ENCODE data around the gene USP21.
A peak's percentile ranks its signal among the peaks of the same experiment; 100 is the strongest.

The USP21 gene

DNA sequence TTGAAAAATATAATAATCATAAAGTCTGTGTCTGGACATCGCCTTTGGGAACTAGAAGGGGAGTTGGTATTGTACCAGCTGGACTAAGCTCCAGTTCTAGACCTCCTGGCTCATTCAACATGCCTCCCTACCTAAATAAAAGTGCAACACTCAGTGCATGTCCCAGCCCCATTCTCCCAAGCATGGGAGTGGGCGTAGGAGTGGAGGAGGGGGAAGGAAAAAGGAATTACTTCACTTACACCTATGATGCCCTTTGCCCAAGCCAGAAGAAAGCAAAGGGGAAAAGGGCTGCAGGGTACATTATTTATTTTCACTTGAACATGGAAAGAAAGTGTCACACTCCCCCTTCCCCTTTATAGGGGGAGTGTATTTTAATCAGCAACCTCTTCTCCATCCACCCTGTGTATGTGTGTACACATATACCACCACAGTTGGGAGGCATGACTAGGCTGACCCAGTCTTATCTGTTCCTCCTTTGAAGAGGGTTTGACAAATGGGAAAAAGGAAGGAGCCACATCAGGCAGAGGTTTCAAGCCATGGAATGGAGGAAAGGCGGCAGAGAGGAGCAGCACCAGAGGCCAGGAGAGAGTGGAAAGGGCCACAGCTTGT lies 38.2 kb upstream of the USP21 start:
- no peak overlapping the region for H3K27ac ChIP-seq (ENCODE audit: low read depth, low read length, severe bottlenecking)
- H3K36me3 ChIP-seq (ENCODE audit: control insufficient read depth, insufficient read depth, low read length): peaks cover 73% of the 10 kb centered on the region
- 100% methylated on average over 1 of the region's 3 CpGs; no CpG with 5 or more reads in 1 of the 2 experiments for WGBS, 2 experiments (ENCODE audit: insufficient coverage in 2 of 2)
- H3K4me1 ChIP-seq (ENCODE audit: control insufficient read depth, insufficient read depth, low read length, poor library complexity, severe bottlenecking): peaks cover 15% of the 10 kb centered on the region
- no peak overlapping the region for H3K4me3 ChIP-seq (ENCODE audit: extremely low read depth, insufficient read depth, low read length, poor library complexity, severe bottlenecking)
- no peaks in the 10 kb centered on the region for H3K9me3 ChIP-seq (ENCODE audit: control insufficient read depth, low read length)

- no peak overlapping the region for H3K4me3 ChIP-seq (ENCODE audit: extremely low read depth, insufficient read depth, low read length, poor library complexity, severe bottlenecking)
- peaks cover 15% of the 10 kb centered on the region for H3K4me1 ChIP-seq (ENCODE audit: control insufficient read depth, insufficient read depth, low read length, poor library complexity, severe bottlenecking)
- no peak overlapping the region for H3K27ac ChIP-seq (ENCODE audit: low read depth, low read length, severe bottlenecking)
- 94 to 100% methylated on average over 2 of the region's 4 CpGs for WGBS, 2 experiments (ENCODE audit: insufficient coverage in 2 of 2)
- H3K9me3 ChIP-seq (ENCODE audit: control insufficient read depth, low read length): no peaks in the 10 kb centered on the region
- peaks cover 76% of the 10 kb centered on the region for H3K36me3 ChIP-seq (ENCODE audit: control insufficient read depth, insufficient read depth, low read length)
Observed at GRCh38 chr1:161121834-161122233, 37.5 kb upstream of the USP21 start.

GRCh38 chr1:161122967-161123366 lies 36.3 kb upstream of the USP21 start:
- WGBS, 2 experiments (ENCODE audit: insufficient coverage in 2 of 2): 93 to 100% methylated on average over 3 to 5 of the region's 6 CpGs
- peaks cover 87% of the 10 kb centered on the region for H3K36me3 ChIP-seq (ENCODE audit: control insufficient read depth, insufficient read depth, low read length)
- H3K4me1 ChIP-seq (ENCODE audit: control insufficient read depth, insufficient read depth, low read length, poor library complexity, severe bottlenecking): peaks cover 15% of the 10 kb centered on the region
- no peak overlapping the region for H3K27ac ChIP-seq (ENCODE audit: low read depth, low read length, severe bottlenecking)
- no peaks in the 10 kb centered on the region for H3K9me3 ChIP-seq (ENCODE audit: control insufficient read depth, low read length)
- H3K4me3 ChIP-seq (ENCODE audit: extremely low read depth, insufficient read depth, low read length, poor library complexity, severe bottlenecking): no peak overlapping the region

GRCh38 chr1:161127649-161128048 lies 31.7 kb upstream of the USP21 start:
- no peak overlapping the region for H3K4me3 ChIP-seq (ENCODE audit: extremely low read depth, insufficient read depth, low read length, poor library complexity, severe bottlenecking)
- no peaks in the 10 kb centered on the region for H3K9me3 ChIP-seq (ENCODE audit: control insufficient read depth, low read length)
- H3K36me3 ChIP-seq (ENCODE audit: control insufficient read depth, insufficient read depth, low read length): peaks cover 76% of the 10 kb centered on the region
- no peak overlapping the region for H3K27ac ChIP-seq (ENCODE audit: low read depth, low read length, severe bottlenecking)
- WGBS, 2 experiments (ENCODE audit: insufficient coverage in 2 of 2): 100% methylated on average over 1 of the region's 2 CpGs; no CpG with 5 or more reads in 1 of the 2 experiments
- H3K4me1 ChIP-seq (ENCODE audit: control insufficient read depth, insufficient read depth, low read length, poor library complexity, severe bottlenecking): no peaks in the 10 kb centered on the region

DNA sequence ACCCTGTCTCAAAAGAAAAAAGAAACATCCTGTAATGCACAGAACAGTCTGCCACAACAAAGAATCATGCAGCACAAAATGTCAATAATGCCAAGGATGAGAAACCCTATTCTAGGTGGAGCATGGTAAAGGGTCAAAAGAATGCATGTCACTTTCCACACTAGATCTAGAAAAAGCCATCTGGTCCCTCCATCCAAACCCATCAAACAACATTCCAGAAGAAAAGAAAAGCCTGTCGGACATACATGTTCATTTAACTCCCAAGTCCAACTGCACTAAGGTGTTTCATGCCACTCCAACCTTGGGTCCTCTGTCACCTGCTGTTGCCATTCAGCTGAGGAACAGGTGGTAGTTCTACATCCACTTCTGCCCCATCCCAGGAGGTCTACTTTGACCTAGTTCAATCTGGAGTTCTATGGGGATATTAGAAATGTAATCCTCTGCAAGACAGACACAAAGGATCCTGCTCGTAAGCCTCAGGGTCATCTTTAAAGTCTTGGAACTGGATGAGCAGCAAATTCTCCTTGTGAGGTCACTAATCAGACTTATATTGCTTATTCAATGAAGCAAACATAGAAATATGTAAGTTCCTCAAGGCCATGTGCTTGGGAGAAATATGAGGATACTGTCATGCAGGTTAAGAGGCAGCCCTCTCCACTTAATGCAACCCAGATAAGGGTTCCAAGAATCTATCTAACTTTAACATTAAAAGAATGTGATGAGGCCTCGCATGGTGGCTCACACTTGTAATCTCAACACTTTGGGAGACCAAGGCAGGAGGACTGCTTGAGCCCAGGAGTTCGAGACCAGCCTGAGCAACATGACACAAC lies 30.5 kb upstream of the USP21 start:
- WGBS, 2 experiments (ENCODE audit: insufficient coverage in 2 of 2): 90 to 100% methylated on average over 3 of the region's 4 CpGs
- peaks cover 65% of the 10 kb centered on the region for H3K36me3 ChIP-seq (ENCODE audit: control insufficient read depth, insufficient read depth, low read length)
- H3K9me3 ChIP-seq (ENCODE audit: control insufficient read depth, low read length): no peaks in the 10 kb centered on the region
- no peak overlapping the region for H3K27ac ChIP-seq (ENCODE audit: low read depth, low read length, severe bottlenecking)
- no peaks in the 10 kb centered on the region for H3K4me1 ChIP-seq (ENCODE audit: control insufficient read depth, insufficient read depth, low read length, poor library complexity, severe bottlenecking)
- no peak overlapping the region for H3K4me3 ChIP-seq (ENCODE audit: extremely low read depth, insufficient read depth, low read length, poor library complexity, severe bottlenecking)

GRCh38 chr1:161130266-161130665 lies 29.0 kb upstream of the USP21 start:
- H3K4me3 ChIP-seq (ENCODE audit: extremely low read depth, insufficient read depth, low read length, poor library complexity, severe bottlenecking): peak overlapping the region; percentile 94
- no peaks in the 10 kb centered on the region for H3K9me3 ChIP-seq (ENCODE audit: control insufficient read depth, low read length)
- no CpG with 5 or more reads among the region's 1 CpG for WGBS, 2 experiments (ENCODE audit: insufficient coverage in 2 of 2)
- no peak overlapping the region for H3K27ac ChIP-seq (ENCODE audit: low read depth, low read length, severe bottlenecking)
- peaks cover 56% of the 10 kb centered on the region for H3K36me3 ChIP-seq (ENCODE audit: control insufficient read depth, insufficient read depth, low read length)
- no peaks in the 10 kb centered on the region for H3K4me1 ChIP-seq (ENCODE audit: control insufficient read depth, insufficient read depth, low read length, poor library complexity, severe bottlenecking)

- H3K9me3 ChIP-seq (ENCODE audit: control insufficient read depth, low read length): no peaks in the 10 kb centered on the region
- peak overlapping the region; percentile 94 for H3K4me3 ChIP-seq (ENCODE audit: extremely low read depth, insufficient read depth, low read length, poor library complexity, severe bottlenecking)
- peak overlapping the region; percentile 99 for H3K27ac ChIP-seq (ENCODE audit: low read depth, low read length, severe bottlenecking)
- WGBS, 2 experiments (ENCODE audit: insufficient coverage in 2 of 2): 1% methylated on average over 12 to 20 of the region's 22 CpGs
- peaks cover 47% of the 10 kb centered on the region for H3K36me3 ChIP-seq (ENCODE audit: control insufficient read depth, insufficient read depth, low read length)
- H3K4me1 ChIP-seq (ENCODE audit: control insufficient read depth, insufficient read depth, low read length, poor library complexity, severe bottlenecking): no peaks in the 10 kb centered on the region
Observed at GRCh38 chr1:161131523-161132409, 27.5 kb upstream of the USP21 start.

DNA sequence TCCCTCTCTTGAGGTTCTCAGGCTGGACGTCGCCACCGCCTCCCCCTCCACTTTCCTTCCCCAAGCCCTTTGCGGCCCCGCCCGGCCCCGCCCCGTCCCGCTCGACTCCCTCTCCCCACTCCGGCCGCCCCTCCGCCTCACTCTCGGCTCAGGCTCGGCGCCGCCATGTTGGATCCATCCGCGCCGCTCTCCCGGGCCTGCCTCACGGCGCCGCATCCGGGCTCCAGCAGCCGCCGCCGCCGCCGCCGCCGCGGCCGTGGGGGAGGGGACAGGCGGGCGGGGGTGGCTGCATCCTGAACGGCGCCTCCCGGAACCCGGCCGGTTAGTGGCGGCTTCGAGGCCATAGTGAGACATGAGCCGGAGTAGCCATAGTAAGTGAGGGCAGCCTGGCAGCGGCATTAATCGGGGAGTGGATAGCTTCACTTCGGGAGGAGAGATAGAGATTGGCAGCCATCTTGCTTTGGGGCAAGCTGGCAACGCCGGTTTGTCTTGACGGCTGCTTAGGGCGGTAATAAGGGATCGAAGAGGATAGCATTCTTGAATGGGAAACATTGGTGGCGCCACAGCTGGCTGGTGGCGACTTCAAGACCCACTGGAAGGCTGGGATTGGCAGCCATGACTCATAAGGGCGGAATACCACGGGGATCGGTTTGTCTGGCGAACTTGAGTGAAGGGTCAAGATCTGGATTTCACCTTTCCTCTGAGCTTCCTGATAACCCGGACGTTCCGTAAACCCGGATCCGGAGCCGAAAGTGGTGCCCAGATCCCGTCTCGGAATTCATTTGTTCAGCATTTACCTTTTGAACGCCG lies 26.7 kb upstream of the USP21 start, which contains the start of gene DEDD:
Gene DEDD, minus strand, starts transcription at position 258 of the 810 bp plus-strand sequence. CDS start 8,205 bp downstream, outside the sequence.
- WGBS, 2 experiments (ENCODE audit: insufficient coverage in 2 of 2): 0% methylated on average over 44 to 49 of the region's 68 CpGs
- Histone ChIP-seq H3K4me1 (ENCODE audit: control insufficient read depth, insufficient read depth, low read length, poor library complexity, severe bottlenecking) (peaks cover 3% of the 10 kb centered on the region), H3K4me3 (ENCODE audit: extremely low read depth, insufficient read depth, low read length, poor library complexity, severe bottlenecking) (peak within 1 kb of the TSS; percentile 94), H3K9me3 (ENCODE audit: control insufficient read depth, low read length) (no peaks in the 10 kb centered on the region), H3K27ac (ENCODE audit: low read depth, low read length, severe bottlenecking) (peak within 1 kb of the TSS; percentile 99), H3K36me3 (ENCODE audit: control insufficient read depth, insufficient read depth, low read length) (peaks cover 38% of the 10 kb centered on the region)

DNA sequence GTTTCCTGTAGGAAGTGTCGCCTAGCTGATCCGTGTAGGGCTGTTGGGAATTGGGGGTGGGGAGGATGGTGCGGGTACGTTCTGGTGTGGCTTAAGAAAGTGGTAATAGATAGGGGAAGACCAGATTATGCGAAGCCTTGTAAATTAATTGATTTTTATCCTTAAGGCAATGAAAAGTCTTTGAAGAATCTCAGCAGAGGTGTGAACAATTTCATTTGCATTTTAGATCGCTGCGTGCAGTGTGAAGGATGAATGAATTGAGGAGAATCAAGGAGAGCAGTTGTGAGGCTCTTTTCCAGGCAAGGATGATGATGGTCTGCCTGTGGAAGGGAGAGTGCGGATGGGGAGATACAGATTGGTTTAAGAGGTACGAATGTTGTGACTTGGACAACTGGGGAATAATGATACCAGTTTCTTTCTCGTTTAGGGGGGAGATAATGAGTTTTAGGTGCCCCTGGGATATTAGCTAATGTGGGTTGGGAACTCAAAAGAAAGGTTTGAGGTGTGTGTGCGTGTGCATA lies 26.0 kb upstream of the USP21 start:
- H3K4me3 ChIP-seq (ENCODE audit: extremely low read depth, insufficient read depth, low read length, poor library complexity, severe bottlenecking): peak overlapping the region; percentile 94
- peak overlapping the region; percentile 99 for H3K27ac ChIP-seq (ENCODE audit: low read depth, low read length, severe bottlenecking)
- 1% methylated on average over 9 to 11 of the region's 11 CpGs for WGBS, 2 experiments (ENCODE audit: insufficient coverage in 2 of 2)
- peaks cover 32% of the 10 kb centered on the region for H3K36me3 ChIP-seq (ENCODE audit: control insufficient read depth, insufficient read depth, low read length)
- H3K4me1 ChIP-seq (ENCODE audit: control insufficient read depth, insufficient read depth, low read length, poor library complexity, severe bottlenecking): peaks cover 9% of the 10 kb centered on the region
- H3K9me3 ChIP-seq (ENCODE audit: control insufficient read depth, low read length): no peaks in the 10 kb centered on the region
